NCI-H345 treated with DMSO at 0.1 percent for 48 hours (cell line): ENCODE data around the gene RNASE7.
"Not testable (repeated sequence)": the region's sequence is repeated elsewhere in the genome, so short reads cannot be mapped to it uniquely, and the experiment has no call there.

ENCODE experiments used
- DNase-seq: peaks from one replicate; lab custom pipeline; 2025; ENCODE audit not compliant: unreplicated experiment; lab: John Stamatoyannopoulos, UW

RNASE7 gene, protein sequence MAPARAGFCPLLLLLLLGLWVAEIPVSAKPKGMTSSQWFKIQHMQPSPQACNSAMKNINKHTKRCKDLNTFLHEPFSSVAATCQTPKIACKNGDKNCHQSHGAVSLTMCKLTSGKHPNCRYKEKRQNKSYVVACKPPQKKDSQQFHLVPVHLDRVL

DNA sequence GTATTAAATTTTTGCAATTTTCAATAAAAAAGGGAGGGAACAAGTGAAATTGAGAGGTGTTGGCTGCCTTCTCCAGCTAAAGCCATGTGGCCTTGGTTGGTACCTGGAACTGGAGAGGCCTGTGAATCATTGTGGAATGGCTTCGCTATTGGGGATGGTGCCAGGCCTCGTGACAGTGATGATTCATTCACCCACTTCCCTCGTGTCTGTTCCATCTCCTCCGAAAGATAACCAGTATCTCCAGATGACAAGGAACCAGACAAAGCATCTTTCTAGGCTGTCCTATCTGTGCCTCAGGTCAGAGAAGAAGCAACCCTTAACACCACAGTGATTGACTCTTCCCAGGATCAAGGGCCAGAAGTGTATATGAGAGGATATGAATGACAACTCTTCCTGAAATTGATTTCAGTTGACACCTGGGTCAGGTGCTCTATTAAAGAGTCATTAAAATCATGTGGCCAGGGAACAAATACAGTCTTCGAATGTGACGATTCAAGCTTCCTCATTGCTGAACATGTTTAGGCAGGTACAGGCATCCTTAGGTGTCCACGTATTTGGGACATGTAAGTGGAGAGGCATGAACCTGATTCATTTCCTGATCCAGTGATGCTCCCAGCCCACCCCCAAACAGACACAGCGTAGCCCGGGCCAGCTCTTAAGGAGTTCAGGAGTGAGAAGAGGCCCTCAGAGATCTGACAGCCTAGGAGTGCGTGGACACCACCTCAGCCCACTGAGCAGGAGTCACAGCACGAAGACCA lies at the start of gene RNASE7:
Gene RNASE7, plus strand, starts transcription at position 687 of the 758 bp plus-strand sequence. CDS start 631 bp downstream, outside the sequence.
- DNase-seq: no peak

DNA sequence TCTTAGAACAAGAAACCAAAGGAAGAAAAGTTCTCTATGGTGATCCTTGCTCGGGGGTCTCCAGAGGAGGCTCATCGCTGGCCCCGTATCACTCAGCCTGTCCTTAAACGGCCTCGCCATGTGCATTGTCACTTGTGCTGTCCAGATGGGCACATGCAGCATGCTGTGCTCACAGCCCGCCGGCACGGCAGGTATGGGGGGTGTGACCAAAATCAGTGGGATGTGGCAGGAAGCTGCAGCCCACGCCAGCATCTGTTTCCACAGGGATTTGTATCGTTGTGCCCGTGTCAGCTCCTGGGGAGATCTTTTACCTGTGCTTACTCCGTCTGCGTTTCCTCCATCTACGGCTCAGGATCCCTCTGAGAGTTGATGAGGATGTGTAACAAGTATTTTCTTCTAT lies 45.6 kb upstream of the RNASE7 start:
- DNase-seq: no peak

DNA sequence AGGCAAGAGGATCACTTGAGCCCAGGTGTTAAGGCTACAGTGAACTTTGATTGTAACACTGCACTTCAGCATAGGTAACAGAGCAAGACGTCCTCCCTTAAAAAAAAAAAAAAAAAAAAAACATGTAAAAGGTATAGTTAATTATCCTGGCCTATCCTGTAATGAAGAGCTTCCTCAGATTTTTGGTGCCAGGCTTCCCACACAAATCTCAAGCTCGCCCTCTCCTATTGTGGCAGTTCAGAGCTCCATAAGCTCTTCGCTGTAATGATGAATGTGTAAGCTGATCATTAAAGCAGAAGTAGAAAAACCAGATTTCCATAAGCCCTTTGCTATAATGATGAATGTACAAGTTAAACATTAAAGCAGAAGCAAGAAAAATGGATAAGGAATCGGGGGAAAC lies 45.0 kb upstream of the RNASE7 start:
- DNase-seq: no peak

DNA sequence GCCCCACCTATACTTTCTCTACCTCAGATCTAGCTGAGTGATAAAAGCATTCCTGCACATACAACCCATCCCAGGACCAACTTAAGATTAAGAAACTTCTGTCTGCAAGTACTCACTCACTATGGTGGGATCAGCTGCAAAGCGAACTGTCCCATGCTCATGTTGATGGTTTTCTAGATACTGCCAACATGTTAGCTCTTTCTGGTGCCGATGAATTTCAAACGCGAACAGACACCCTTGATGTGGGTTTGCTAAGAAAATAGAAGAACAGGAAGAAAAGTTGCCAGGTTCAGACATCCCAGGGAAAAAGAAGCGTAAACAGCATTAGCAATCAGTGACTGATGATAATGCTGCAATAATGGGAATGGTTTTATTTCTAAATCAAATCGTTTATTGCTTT lies 44.6 kb upstream of the RNASE7 start:
- no peak for DNase-seq

DNA sequence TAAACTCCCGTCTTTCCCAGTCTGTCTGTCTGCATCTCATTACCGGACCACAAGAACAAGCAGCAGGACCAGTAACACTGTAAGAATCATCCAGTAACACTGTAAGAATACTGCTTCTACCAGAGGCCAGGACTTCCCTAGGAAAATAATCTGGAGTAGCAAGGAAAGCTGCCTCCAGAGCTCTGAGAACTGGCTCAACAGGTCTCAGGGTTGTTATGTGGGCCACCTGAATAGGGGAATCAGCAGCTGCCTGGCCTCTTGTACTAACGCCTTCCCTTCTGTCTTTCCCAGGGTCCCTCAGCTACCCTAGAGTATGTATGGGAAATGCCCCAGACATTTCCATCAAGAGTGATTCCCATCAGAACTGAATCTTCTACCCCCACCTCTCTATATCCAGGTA lies 44.0 kb upstream of the RNASE7 start:
- DNase-seq: no peak

DNA sequence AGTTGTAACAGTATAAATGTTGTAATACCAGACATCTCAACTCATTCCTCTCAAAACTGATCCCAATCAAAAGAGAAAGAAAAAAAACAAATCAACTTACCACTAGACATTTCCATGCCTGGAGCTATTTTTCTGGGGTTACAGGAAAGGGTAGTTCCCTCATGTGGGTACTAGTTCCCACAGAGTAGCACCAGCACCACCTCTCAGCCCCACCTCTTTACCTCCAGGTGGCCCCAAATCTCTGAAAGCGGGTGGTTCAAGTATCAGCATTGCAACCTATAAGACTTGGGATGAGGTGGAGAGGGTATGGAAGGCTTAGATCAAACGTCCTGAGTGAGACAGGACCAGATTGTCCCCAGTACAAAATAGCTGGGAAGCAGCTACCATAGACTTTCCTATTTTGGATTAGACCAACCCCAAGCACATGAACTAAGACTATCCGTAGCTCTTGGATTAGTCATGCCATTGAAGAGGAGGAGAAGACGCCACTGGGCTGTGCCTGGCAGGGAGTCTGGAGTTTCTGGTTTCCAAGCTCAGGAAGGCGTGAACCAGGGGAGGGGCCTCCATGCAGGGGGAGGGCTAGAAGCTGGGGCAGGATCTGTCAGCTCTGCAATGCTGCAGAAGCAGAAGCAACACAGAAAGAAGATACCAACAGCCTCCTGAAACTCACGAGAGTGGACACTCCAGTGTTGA lies 43.3 kb upstream of the RNASE7 start, which contains the start of gene SLC39A2:
Gene SLC39A2, plus strand, starts transcription at position 620 of the 693 bp plus-strand sequence. CDS start 154 bp downstream, outside the sequence.
- no peak for DNase-seq

DNA sequence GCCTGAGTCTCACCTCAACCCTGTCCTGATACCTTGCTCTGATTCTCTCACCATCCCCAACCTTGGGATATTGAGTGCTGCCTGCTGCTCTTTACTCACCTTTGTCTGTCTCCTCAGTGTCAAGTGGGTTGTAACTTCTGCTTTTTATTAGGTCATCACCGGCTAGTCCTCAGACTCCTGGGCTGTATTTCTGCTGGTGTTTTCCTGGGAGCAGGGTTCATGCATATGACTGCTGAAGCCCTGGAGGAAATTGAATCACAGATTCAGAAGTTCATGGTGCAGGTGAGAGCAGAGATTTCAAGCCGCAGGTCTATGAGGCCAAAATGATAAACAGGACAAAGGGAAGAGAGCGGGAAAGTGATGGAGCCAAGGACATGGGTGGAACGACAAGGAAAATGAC lies 42.6 kb upstream of the RNASE7 start:
- DNase-seq: no peak

DNA sequence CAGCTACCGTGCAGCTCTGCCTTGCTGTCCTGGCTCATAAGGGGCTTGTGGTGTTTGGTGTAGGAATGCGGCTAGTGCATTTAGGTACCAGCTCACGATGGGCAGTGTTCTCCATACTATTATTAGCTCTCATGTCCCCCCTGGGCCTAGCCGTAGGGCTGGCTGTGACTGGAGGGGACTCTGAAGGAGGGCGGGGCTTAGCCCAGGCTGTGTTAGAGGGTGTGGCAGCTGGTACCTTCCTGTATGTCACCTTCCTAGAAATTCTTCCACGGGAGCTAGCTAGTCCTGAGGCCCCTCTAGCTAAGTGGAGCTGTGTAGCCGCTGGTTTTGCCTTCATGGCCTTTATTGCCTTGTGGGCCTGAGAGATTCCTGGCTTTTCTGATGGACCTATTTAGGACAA lies 40.9 kb upstream of the RNASE7 start:
- DNase-seq: no peak

DNA sequence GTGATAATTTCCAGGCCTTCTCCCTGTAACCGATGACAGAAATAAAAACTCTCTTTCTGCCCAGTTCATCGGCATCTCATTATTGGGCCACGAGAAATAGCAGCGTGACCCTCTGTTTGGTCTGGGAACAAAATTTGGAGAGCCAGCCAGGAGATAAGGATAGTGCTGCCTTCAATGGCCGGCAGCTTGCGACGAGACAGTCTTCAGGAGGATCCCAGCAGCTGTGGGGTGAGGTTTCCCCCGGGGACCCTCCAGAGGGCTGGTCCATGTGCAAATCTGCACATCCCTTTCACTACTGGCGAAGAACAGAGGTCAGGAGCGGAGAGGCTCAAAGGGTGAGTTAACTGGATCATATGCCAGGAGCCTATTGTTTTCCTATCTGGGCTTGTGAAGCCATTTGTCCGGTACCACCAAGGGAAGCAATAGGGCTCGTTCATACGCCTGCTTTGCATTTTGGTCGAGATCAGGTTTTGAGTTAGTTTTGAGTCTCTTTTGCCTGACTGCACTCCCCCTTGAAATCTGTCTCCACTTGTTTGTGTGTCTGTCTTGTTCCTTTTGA lies 38.3 kb upstream of the RNASE7 start:
- no peak for DNase-seq

DNA sequence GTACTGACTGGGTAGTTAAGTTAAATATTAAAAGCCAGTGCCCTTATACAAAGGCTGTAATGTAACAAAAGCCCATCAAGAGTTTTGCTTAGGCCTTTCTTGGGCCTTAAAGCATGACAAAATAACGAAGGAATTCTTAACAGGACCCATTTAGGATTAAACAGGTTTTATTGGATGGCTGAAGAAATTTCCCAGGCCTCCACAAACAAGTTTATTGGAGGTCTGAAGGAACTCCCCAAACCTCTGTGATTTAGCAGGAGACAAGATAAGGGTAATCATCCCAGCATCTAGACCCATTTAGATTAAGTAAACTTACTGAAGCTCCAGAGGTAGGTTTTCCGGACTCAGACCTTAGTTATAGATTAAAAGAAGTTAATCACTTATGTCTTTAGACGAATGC lies 32.4 kb upstream of the RNASE7 start:
- DNase-seq: not testable (repeated sequence)

DNA sequence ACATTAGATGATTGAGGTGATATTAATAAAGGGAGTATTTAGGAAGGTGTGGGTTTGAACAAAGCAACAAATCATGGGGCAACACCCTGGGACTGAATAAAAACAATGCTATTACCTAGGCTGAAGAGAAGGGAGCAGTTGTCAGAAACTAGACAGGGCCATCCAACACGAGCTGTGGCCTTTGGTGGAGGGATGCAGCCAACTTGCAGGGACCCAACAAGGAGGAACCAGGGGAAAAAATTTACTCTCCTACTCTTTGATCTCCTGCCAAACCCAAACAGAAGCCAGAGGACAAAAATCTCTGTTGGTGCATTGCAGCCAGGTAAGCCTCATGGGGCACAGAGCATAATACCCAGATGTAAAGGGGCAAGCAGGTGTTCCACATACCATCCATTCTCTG lies 31.0 kb upstream of the RNASE7 start:
- DNase-seq: no peak

DNA sequence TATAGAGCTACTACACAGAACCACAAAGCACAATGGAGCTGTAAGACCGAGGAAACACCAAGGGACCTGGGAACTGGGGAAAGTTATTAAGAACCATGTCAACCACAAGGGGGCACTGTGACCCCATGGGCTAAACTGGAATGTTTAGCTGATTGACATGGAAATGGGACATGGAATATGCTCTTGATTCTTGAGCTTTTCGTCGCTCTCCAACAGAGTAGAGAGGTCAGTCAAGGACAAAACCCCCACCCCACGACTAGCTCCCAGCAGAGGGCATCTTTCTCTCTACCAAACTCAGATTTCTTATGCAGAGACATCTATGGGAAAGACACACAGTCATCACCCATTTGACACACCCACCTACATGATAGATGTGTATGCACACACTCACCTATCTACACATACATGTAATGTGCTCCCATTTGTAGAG lies 27.4 kb upstream of the RNASE7 start:
- peak; percentile 70 for DNase-seq

DNA sequence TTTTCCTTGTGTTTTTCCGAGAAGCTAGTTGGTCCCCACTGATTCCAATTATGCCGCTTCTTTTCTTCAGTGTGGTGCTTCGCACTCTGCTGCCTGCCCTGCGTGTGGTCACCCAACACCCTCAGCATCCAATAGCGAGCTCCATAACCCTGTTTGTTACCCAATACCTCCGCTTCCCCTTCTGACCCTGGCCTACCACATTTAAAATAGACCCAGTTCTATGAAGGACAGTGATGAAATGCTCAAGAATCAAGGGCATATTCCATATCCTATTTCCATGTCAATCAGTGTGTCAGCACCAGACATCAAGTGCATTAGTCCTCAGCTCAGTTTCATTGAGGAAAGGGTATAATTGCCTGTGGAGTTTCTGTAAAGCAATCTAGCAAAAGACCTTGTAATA lies 26.9 kb upstream of the RNASE7 start:
- no peak for DNase-seq

DNA sequence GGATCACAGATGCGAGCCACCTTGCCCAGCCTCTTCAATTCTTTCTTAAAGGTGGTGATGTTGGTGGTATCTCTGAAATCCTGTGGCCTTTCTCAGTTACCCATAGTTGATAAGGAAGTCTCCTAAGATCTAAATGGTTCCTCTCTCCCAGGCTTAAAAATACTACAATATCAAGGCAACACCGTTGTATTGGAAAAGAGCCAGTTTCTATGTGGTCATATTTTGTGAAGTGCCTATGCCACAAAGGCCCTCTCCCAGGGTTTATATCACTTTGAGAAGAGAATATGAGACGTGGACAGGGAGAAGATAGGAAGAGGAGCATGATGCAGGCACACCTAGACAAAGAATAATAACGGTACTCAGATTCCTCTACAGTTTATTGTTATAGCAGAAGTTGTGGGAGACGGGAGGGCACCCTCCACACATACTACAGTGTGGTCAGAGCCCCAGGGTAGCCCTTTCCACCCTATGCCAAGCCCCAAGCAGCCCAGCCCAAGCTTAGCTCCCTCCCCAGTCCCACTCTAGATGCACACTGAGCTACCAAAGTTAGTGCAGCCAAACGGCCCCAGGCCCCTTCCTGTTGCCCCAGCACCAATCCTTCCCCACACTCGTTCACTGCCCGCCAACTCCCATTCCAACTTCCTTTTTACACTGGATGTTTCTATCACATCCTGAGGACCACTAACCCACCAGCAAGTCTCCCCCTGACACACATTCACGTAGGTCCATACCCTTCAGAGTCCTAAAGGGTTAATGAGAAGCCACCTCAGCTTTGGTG lies 25.6 kb upstream of the RNASE7 start:
- DNase-seq: no peak

DNA sequence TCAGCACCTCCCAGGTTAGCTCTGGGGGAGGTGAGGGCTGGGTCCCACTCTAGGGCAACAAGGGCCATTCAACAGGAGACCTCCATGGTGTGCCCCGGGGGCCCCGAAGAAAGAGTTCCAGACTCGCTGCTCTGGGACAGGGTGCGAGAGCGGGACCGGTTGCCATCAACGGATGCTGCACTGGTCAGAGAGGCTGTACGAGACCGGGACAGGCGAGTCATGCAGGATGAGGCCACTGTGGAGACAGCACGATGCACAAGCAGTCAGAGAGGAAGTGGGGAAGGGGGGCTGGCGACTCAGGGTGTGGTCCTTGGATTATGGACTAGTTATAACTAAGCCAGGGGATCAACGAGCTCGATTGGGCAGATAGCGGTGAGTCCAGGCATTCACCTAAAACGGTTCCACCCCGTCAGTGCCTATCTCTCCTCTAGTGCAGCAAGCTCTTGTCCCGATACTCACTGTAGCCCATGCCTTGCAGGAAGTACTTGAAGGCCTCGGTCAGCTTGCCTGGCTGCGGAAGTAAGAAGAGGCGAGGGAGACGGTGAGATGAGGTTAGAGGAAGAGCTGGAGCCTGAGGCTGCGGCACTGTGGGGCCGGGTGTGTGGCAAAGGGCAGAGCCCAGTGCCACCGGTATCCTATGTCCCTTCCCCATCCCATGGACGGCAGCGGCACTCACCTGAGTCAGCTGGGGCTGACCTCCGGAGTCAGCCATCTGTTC lies 24.5 kb upstream of the RNASE7 start:
- DNase-seq: no peak

DNA sequence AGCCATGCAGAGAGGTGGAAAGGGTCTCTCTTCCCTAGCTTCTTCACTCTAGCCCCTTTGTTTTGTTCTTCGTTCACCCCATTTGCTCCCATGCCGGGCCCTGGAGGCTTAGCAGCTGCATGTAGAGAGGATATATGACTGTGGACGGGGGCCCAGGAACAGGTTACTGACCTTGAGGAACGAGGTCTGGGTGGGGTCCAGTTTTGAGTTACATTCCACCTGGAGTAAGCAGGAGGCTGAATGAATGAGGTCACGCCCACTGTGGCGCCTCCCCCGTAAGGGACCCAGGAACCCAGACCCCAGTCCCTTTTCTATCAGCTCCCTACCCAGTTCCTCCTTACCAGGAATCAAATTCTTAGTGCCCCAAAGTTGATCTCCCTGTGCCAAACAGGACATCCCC lies 23.9 kb upstream of the RNASE7 start:
- DNase-seq: no peak

DNA sequence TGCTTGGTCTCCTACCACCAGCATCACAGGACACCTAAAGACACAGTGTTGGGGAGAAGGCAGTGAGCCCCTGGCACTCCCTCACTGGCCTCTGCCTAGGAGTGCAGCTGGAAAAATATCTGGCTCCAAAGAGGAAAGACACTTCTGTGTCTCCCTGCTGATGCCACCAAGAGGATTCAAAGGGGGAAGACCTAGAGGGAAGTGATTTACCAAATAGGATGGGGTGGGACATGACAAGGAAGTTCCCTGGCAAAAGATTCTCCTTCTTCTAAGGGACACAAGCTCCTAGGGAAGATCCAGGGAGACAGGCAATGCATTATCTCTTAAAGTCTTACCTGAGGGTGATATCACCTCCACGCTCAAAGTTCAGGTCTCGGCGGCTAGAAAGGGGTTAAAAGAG lies 23.4 kb upstream of the RNASE7 start:
- no peak for DNase-seq

DNA sequence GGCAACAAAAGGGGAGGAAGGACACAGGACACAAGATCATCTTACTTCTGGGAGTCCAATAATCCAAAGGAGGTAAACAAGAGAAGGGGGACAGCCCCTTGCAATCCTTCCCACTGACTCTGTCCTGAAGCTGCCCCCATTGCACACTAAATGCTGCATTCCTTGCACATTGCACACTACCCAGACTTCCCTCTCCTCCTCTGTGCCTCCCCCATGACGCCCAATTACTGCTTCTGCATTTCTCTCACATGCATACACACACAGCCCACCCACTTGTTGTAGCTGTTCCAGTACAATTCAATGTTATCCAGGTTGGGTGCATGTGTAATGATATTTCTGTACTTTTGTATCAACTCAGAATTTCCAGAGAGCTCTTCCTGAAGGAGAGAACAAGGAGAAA lies 22.8 kb upstream of the RNASE7 start:
- no peak for DNase-seq

DNA sequence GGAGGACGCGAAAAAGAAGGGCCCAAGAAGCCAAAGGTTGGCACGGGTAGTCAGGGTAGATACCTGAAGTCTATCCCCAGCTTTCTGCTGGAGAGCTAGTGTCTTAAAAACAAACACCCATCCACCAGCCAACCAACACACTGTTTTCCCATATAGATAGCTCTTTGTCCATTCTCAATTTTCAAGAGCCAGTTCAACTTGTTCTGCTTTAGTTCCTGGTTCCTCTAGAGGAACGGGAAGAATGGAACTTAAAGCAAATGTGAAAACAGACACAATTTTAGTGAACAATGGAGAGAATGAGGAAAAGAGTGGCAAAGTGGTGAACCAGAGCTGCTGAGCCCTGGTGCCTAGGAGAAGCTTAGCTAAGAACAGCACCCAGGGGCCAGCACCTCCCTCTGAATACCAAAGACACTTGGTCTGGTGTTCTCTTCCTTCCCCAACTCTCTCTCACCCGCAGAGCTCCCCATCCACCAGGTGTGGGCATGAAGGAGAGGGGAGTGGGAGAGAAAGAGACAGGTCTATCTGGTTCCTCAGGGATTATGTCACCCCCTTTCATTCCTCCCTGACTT lies 21.1 kb upstream of the RNASE7 start:
- no peak for DNase-seq

DNA sequence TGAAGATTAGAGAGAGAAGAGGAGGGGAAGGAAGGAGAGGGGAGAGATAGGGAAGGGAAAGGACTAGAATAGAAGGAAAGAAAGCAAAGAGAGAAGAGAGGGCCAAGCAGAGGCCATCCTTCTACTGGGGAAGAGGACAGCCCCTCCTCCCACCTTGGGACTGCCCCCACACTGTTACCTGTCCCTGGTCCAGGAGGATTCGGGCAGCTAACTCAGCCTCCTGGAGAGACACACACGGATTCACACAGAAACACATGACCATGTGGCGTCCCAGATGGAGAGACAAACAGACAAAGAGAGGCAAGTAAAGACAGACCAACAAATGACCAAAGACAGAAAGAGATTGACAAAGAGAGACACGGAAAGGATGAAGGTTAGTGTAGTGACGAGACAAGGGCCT lies 19.5 kb upstream of the RNASE7 start:
- DNase-seq: no peak
